Astrocyte (in vitro differentiated cells and primary cell): ENCODE data around the gene BPI.
"Not testable (repeated sequence)": the region's sequence is repeated elsewhere in the genome, so short reads cannot be mapped to it uniquely, and the experiment has no call there.

Experiments used
- EZH2 ChIP-seq: IDR thresholded peaks from 2 replicates; pipeline ENCODE4 v1.6.1; 2012; ENCODE audit warnings: mild to moderate bottlenecking, low read length, inconsistent platforms; ENCODE audit not compliant: insufficient read depth
- TF ChIP-seq, protein P1 (sequence below): IDR thresholded peaks from 2 replicates; pipeline ENCODE4 v1.5.1; 2011; ENCODE audit warnings: low read depth, mild to moderate bottlenecking, inconsistent platforms, low read length, moderate library complexity; ENCODE audit not compliant: insufficient read depth

DNA sequence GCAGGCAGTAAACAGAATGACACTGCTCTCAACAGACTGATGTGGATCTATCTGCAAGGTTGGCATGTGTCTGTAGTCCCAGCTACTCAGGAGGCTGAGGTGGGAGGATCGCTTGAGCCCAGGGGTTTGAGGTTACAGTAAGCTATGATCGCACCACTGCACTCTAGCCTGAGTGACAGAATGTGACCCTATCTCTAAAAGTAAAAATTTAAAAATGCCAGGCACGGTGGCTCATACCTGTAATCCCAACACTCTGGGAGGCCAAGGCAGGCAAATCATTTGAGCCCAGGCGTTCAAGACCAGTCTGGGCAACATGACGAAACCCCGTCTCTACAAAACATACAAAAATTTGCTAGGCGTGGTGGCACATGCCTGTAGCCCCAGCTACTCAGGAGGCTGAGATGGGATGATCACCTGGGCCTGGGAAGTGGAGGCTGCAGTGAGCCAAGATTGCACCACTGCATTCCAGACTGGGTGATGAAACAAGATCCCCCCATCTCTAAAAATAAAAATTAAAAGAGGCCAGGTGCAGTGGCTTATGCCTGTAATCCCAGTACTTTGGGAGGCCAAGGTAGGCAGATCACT, 19.8 kb upstream of the BPI start:
- TF ChIP-seq, protein P1, sequence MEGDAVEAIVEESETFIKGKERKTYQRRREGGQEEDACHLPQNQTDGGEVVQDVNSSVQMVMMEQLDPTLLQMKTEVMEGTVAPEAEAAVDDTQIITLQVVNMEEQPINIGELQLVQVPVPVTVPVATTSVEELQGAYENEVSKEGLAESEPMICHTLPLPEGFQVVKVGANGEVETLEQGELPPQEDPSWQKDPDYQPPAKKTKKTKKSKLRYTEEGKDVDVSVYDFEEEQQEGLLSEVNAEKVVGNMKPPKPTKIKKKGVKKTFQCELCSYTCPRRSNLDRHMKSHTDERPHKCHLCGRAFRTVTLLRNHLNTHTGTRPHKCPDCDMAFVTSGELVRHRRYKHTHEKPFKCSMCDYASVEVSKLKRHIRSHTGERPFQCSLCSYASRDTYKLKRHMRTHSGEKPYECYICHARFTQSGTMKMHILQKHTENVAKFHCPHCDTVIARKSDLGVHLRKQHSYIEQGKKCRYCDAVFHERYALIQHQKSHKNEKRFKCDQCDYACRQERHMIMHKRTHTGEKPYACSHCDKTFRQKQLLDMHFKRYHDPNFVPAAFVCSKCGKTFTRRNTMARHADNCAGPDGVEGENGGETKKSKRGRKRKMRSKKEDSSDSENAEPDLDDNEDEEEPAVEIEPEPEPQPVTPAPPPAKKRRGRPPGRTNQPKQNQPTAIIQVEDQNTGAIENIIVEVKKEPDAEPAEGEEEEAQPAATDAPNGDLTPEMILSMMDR = not testable (repeated sequence)
- not testable (repeated sequence) for TF ChIP-seq EZH2
